NCI-H2196 treated with DMSO at 0.1 percent for 48 hours (cell line): ENCODE data around the gene UGT1A5.

Experiments used
- DNase-seq: peaks from one replicate; lab custom pipeline; 2025; ENCODE audit not compliant: unreplicated experiment; lab: John Stamatoyannopoulos, UW

The UGT1A5 gene

GRCh38 chr2:233712611-233713261 lies at the start of gene UGT1A5:
Gene UGT1A5 (plus strand): TSS chr2:233712907. CDS start chr2:233712992, 85 bp downstream.
- DNase-seq, result no peak

- no peak for DNase-seq
Measured at GRCh38 chr2:233663911-233664310, 48.8 kb upstream of the UGT1A5 start.

- DNase-seq, result no peak
Measured at GRCh38 chr2:233668605-233669260, 44.0 kb upstream of the UGT1A5 start.

- DNase-seq, result no peak
Measured at GRCh38 chr2:233671290-233672161, 41.2 kb upstream of the UGT1A5 start, which contains the start of gene UGT1A9. Gene UGT1A9 (plus strand): TSS chr2:233671898. CDS start chr2:233671935, 37 bp downstream.

GRCh38 chr2:233672886-233673285 lies 39.8 kb upstream of the UGT1A5 start:
- DNase-seq, result no peak

GRCh38 chr2:233673896-233674295 lies 38.8 kb upstream of the UGT1A5 start:
- no peak for DNase-seq

- DNase-seq, result no peak
Measured at GRCh38 chr2:233674314-233674713, 38.4 kb upstream of the UGT1A5 start.

- DNase-seq, result no peak
Measured at GRCh38 chr2:233674995-233675394, 37.7 kb upstream of the UGT1A5 start.

- no peak for DNase-seq
Measured at GRCh38 chr2:233676046-233676445, 36.7 kb upstream of the UGT1A5 start.

- no peak for DNase-seq
Measured at GRCh38 chr2:233679196-233679595, 33.5 kb upstream of the UGT1A5 start.

GRCh38 chr2:233680361-233681045 lies 32.2 kb upstream of the UGT1A5 start:
- no peak for DNase-seq

GRCh38 chr2:233681521-233682099 lies 31.1 kb upstream of the UGT1A5 start, which contains the start of gene UGT1A7:
Gene UGT1A7 (plus strand): TSS chr2:233681901. CDS start chr2:233681938, 37 bp downstream.
- DNase-seq, result no peak

GRCh38 chr2:233684640-233685039 lies 28.1 kb upstream of the UGT1A5 start:
- DNase-seq, result no peak

GRCh38 chr2:233686928-233687327 lies 25.8 kb upstream of the UGT1A5 start:
- DNase-seq, result no peak

- no peak for DNase-seq
Measured at GRCh38 chr2:233688341-233688740, 24.4 kb upstream of the UGT1A5 start.

GRCh38 chr2:233689031-233689430 lies 23.7 kb upstream of the UGT1A5 start:
- DNase-seq, result no peak

- no peak for DNase-seq
Measured at GRCh38 chr2:233689501-233689900, 23.2 kb upstream of the UGT1A5 start.

GRCh38 chr2:233690444-233690843 lies 22.3 kb upstream of the UGT1A5 start:
- no peak for DNase-seq

- no peak for DNase-seq
Measured at GRCh38 chr2:233691443-233692433, 21.0 kb upstream of the UGT1A5 start.
